ENCODE data around the gene GNAI1. TPM values are rescaled to one million over a fixed set of nuclear protein-coding genes. Genes with fewer than 3 reads are reported as not detected.
"Not testable (repeated sequence)": the region's sequence is repeated elsewhere in the genome, so short reads cannot be mapped to it uniquely, and the experiment has no call there.

GNAI1 gene
- total RNA-seq, 1 donor from 2014 or later: 25.2 TPM

DNA sequence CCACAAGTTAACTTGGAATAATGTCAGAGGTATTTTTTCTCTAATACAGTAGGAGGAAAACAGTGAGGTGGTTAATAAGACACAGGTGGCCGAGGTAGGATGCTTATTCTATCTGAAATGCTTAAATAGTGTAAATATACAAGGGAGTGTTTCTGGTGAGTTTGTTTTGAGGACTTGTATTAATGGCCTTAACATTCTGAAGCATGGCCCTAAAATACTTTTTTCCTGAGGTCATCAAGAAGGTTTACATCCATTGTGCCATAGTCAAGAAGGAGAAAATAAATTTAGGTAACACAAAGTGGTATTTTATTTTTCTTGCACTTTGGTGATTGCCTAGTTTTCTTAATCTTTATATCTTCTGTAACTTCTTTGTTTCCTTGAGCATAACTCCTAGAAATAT is 18.8 kb downstream of the GNAI1 start:
- DNase-seq (ENCODE audit: low read depth, low spot score): no peak
- no peaks in the 10 kb centered on the region for H3K9me3 Mint-ChIP-seq
- TF ChIP-seq, protein P1, sequence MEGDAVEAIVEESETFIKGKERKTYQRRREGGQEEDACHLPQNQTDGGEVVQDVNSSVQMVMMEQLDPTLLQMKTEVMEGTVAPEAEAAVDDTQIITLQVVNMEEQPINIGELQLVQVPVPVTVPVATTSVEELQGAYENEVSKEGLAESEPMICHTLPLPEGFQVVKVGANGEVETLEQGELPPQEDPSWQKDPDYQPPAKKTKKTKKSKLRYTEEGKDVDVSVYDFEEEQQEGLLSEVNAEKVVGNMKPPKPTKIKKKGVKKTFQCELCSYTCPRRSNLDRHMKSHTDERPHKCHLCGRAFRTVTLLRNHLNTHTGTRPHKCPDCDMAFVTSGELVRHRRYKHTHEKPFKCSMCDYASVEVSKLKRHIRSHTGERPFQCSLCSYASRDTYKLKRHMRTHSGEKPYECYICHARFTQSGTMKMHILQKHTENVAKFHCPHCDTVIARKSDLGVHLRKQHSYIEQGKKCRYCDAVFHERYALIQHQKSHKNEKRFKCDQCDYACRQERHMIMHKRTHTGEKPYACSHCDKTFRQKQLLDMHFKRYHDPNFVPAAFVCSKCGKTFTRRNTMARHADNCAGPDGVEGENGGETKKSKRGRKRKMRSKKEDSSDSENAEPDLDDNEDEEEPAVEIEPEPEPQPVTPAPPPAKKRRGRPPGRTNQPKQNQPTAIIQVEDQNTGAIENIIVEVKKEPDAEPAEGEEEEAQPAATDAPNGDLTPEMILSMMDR (conservative IDR thresholded peaks at IDR 0.05): no peak
- no peak overlapping the region for H3K27ac Mint-ChIP-seq (ENCODE audit: unreplicated experiment)
- H3K4me1 Mint-ChIP-seq: no peaks in the 10 kb centered on the region
- peaks cover under 1% of the 10 kb centered on the region for H3K36me3 Mint-ChIP-seq (ENCODE audit: low read depth)
- H3K27me3 Mint-ChIP-seq (ENCODE audit: low read depth): no peaks in the 10 kb centered on the region
- H3K4me3 Mint-ChIP-seq: no peak overlapping the region

DNA sequence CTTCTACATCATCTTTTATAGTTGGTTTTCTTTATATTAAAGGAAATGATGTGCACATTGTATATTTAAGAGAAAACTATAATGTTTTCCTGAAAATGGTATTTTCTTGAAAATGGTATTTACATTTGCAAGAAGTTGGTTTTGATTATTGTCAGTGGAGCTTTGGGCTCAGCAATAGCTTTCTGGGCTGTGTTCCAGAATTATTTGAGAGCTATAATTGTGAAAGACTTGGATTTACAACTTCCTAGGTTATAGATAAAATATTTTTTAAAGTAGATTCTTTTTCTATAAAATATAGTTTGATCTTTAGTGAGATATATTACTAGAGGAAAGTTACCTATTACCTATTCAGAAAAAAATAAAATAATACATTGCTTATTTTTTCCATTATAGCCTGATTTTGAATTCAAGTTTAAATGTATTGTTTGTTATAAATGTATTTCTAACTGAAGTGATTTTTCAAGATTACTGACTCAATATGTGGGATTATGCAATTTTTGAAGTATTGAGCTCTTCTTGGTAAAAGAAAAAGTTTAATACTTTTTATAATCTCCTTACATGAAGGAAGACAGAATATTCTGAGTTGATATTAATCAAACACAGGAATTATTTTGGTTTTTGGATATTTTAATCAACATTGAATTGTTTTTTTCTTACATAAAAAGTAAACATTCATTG is 20.2 kb downstream of the GNAI1 start:
- H3K36me3 Mint-ChIP-seq (ENCODE audit: low read depth): peaks cover 2% of the 10 kb centered on the region
- no peak for DNase-seq (ENCODE audit: low read depth, low spot score)
- H3K27me3 Mint-ChIP-seq (ENCODE audit: low read depth): no peaks in the 10 kb centered on the region
- no peak overlapping the region for H3K4me3 Mint-ChIP-seq
- TF ChIP-seq, protein P1 (conservative IDR thresholded peaks at IDR 0.05): no peak
- no peaks in the 10 kb centered on the region for H3K4me1 Mint-ChIP-seq
- no peaks in the 10 kb centered on the region for H3K9me3 Mint-ChIP-seq
- no peak overlapping the region for H3K27ac Mint-ChIP-seq (ENCODE audit: unreplicated experiment)

DNA sequence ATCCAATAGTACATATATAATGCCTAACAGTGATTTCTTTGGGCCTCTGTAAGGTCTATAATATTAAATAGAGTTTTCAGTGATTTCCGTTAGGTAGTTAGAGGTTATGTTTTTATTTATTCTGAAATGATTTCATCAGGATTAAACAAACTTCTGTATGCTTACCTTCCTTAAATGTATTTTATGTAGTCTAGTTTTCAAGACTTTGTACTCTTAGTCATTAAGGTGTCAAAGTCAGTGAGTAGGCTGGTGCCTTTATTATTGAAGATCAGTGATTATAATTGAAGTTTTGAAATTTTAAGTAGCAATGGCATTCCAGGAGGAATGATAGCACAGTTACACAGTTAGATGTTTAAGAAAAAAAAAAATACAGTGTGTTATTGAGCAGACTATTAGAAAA is 20.7 kb downstream of the GNAI1 start:
- H3K27me3 Mint-ChIP-seq (ENCODE audit: low read depth): no peaks in the 10 kb centered on the region
- TF ChIP-seq, protein P1 (conservative IDR thresholded peaks at IDR 0.05): no peak
- no peak for DNase-seq (ENCODE audit: low read depth, low spot score)
- no peaks in the 10 kb centered on the region for H3K4me1 Mint-ChIP-seq
- H3K4me3 Mint-ChIP-seq: no peak overlapping the region
- H3K9me3 Mint-ChIP-seq: no peaks in the 10 kb centered on the region
- H3K36me3 Mint-ChIP-seq (ENCODE audit: low read depth): peaks cover 2% of the 10 kb centered on the region
- no peak overlapping the region for H3K27ac Mint-ChIP-seq (ENCODE audit: unreplicated experiment)

DNA sequence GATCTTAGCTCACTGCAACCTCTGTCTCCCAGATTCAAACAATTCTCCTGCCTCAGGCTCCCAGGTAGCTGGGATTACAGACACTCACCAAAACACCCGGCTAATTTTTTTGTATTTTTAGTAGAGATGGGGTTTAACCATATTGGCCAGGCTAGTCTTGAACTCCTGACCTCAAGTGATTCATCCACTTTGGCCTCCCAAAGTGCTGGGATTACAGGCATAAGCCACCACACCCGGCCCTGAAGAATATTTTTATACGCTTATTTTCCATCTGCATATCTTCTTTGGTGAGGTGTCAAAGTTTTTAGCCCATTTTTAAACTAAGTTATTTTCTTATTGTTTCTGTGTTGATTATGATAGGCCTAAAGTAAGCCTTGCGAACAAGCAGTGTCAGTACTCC is 23.1 kb downstream of the GNAI1 start:
- not testable (repeated sequence) for H3K27ac Mint-ChIP-seq (ENCODE audit: unreplicated experiment); H3K4me3 Mint-ChIP-seq; H3K4me1 Mint-ChIP-seq; H3K27me3 Mint-ChIP-seq (ENCODE audit: low read depth); DNase-seq (ENCODE audit: low read depth, low spot score); H3K36me3 Mint-ChIP-seq (ENCODE audit: low read depth); H3K9me3 Mint-ChIP-seq

DNA sequence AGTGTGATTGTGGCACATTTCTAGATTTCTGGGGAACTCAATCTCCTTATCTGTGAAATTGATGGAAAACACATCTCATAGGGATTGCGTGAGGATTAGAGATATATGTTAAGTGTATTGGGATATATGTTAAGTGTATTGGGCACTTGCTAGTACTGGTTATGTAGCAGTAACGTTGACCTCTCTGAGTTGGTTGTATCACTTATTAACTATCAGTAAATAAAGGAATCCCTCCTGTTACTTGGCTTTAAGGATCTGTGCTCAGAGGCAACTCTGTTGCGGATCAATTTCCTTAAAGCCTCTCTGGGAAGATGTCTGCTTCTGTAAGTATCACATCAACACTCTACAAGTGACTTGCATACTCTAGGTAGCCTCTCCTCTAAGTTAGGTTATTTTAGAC is 25.2 kb downstream of the GNAI1 start:
- TF ChIP-seq, protein P1 (conservative IDR thresholded peaks at IDR 0.05): no peak
- DNase-seq (ENCODE audit: low read depth, low spot score): no peak
- Mint-ChIP-seq H3K36me3 (ENCODE audit: low read depth) (peaks cover 6% of the 10 kb centered on the region), H3K9me3 (no peaks in the 10 kb centered on the region), H3K4me1 (peaks cover 3% of the 10 kb centered on the region), H3K27ac (ENCODE audit: unreplicated experiment) (no peak overlapping the region), H3K27me3 (ENCODE audit: low read depth) (no peaks in the 10 kb centered on the region), H3K4me3 (no peak overlapping the region)

DNA sequence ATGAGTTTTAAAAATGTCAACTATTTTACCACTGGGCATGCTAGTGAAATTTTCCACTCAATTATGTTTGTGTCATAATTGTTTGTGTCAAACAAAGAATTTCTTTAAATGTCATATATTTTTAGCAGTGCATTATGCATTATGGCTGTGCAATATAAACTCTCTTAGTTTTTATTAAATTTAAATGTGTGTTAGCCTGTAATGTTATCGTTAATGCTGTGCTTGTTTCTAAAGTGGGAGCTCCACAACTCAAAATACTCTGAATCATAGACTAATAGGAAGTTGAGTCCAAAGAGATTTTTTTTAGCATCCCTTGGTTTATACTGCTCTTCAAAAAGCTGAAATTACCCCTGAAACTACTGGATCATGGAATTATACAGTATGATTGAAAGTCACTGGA is 26.8 kb downstream of the GNAI1 start:
- H3K36me3 Mint-ChIP-seq (ENCODE audit: low read depth): peaks cover 6% of the 10 kb centered on the region
- no peak overlapping the region for H3K4me3 Mint-ChIP-seq
- no peak for DNase-seq (ENCODE audit: low read depth, low spot score)
- peaks cover 11% of the 10 kb centered on the region for H3K4me1 Mint-ChIP-seq
- H3K9me3 Mint-ChIP-seq: no peaks in the 10 kb centered on the region
- TF ChIP-seq, protein P1 (conservative IDR thresholded peaks at IDR 0.05): no peak
- no peaks in the 10 kb centered on the region for H3K27me3 Mint-ChIP-seq (ENCODE audit: low read depth)
- H3K27ac Mint-ChIP-seq (ENCODE audit: unreplicated experiment): no peak overlapping the region
